WI38 (cell line): ENCODE data around the gene PPARD.

Source experiments
- H3K4me3 ChIP-seq: 2 replicates; pipeline ENCODE4 v1.5.1; 2011; ENCODE audit warnings: low read depth, mild to moderate bottlenecking, control low read depth, low read length
- CTCF ChIP-seq: IDR thresholded peaks from 2 replicates; pipeline ENCODE4 v1.5.1; 2012; ENCODE audit warnings: low read depth, mild to moderate bottlenecking, control low read depth, low read length

The PPARD gene

GRCh38 chr6:35398526-35398925 is 56.2 kb downstream of the PPARD start:
- H3K4me3 ChIP-seq, result no peak overlapping the region
- TF ChIP-seq CTCF, result no peak

GRCh38 chr6:35400111-35400510 is 57.8 kb downstream of the PPARD start:
- H3K4me3 ChIP-seq, result no peak overlapping the region
- no peak for TF ChIP-seq CTCF

GRCh38 chr6:35400901-35401311 is 58.5 kb downstream of the PPARD start:
- no peak for TF ChIP-seq CTCF

GRCh38 chr6:35401514-35401913 is 59.2 kb downstream of the PPARD start:
- H3K4me3 ChIP-seq, result no peak overlapping the region
- no peak for TF ChIP-seq CTCF

More at GRCh38 chr6:35400901-35401311, 58.5 kb downstream of the PPARD start:
- no peak overlapping the region for H3K4me3 ChIP-seq

GRCh38 chr6:35402136-35402855 is 59.9 kb downstream of the PPARD start:
- H3K4me3 ChIP-seq, result no peak overlapping the region

GRCh38 chr6:35402856-35403191 is 60.5 kb downstream of the PPARD start:
- TF ChIP-seq CTCF, result no peak

More at GRCh38 chr6:35402136-35402855, 59.9 kb downstream of the PPARD start:
- no peak for TF ChIP-seq CTCF

GRCh38 chr6:35403544-35404442 is 61.4 kb downstream of the PPARD start:
- TF ChIP-seq CTCF, result no peak

More at GRCh38 chr6:35402856-35403191, 60.5 kb downstream of the PPARD start:
- H3K4me3 ChIP-seq, result no peak overlapping the region

More at GRCh38 chr6:35403544-35404442, 61.4 kb downstream of the PPARD start:
- H3K4me3 ChIP-seq, result no peak overlapping the region
